Loucy (cell line): Measurements from ENCODE around the gene ARHGEF10L.

Experiments used
- H2AFZ ChIP-seq: fragments of 200-600 bp; sonication (generic); 2 replicates; pipeline ENCODE4 v1.6.0; 2016; ENCODE audit warnings: antibody characterized with exemption, mild to moderate bottlenecking, low read length, moderate library complexity
- H3F3A ChIP-seq: fragments of 200-600 bp; 2 replicates; pipeline ENCODE4 v1.6.0; 2016; ENCODE audit warnings: antibody characterized with exemption, low read depth, mild to moderate bottlenecking
- H3K27me3 ChIP-seq: fragments of 200-600 bp; sonication (generic); 2 replicates; pipeline ENCODE4 v1.6.1; 2014; ENCODE audit warnings: low read length, mild to moderate bottlenecking; ENCODE audit not compliant: insufficient read depth, poor library complexity, severe bottlenecking
- H3K36me3 ChIP-seq: fragments of 200-600 bp; sonication (generic); 2 replicates; pipeline ENCODE4 v1.6.1; 2016; ENCODE audit warnings: low read length; ENCODE audit not compliant: insufficient read depth
- H3K4me1 ChIP-seq: fragments of 200-600 bp; sonication (generic); 2 replicates; pipeline ENCODE4 v1.5.1; 2014; ENCODE audit warnings: low read length, mild to moderate bottlenecking; ENCODE audit not compliant: insufficient read depth, poor library complexity, severe bottlenecking
- H3K4me2 ChIP-seq: fragments of 200-600 bp; sonication (generic); 2 replicates; pipeline ENCODE4 v1.6.0; 2014; ENCODE audit warnings: antibody characterized with exemption, low read length, low read depth, mild to moderate bottlenecking; ENCODE audit not compliant: poor library complexity, severe bottlenecking
- H3K4me3 ChIP-seq: fragments of 200-600 bp; sonication (generic); 2 replicates; pipeline ENCODE4 v1.5.1; 2014; ENCODE audit warnings: low read length, mild to moderate bottlenecking, mixed read lengths; ENCODE audit not compliant: poor library complexity, severe bottlenecking
- H3K79me2 ChIP-seq: fragments of 200-600 bp; sonication (generic); 2 replicates; pipeline ENCODE4 v1.6.1; 2014; ENCODE audit warnings: low read length; ENCODE audit not compliant: insufficient read depth
- H3K9ac ChIP-seq: fragments of 200-600 bp; sonication (generic); 2 replicates; pipeline ENCODE4 v1.6.0; 2014; ENCODE audit warnings: mild to moderate bottlenecking, low read depth, low read length, moderate library complexity; ENCODE audit not compliant: poor library complexity, severe bottlenecking
- H3K9me2 ChIP-seq: fragments of 200-600 bp; sonication (generic); replicated peaks from 2 replicates; pipeline ENCODE4 v1.6.1; 2016; ENCODE audit warnings: low read depth, low read length, mixed read lengths
- H3K9me3 ChIP-seq: fragments of 200-600 bp; sonication (generic); 2 replicates; pipeline ENCODE4 v1.6.1; 2014; ENCODE audit warnings: mild to moderate bottlenecking, antibody characterized with exemption, low read length, low read depth; ENCODE audit not compliant: insufficient read depth
- H4K20me1 ChIP-seq: fragments of 200-600 bp; sonication (generic); 2 replicates; pipeline ENCODE4 v1.6.0; 2014; ENCODE audit warnings: antibody characterized with exemption, low read length, mild to moderate bottlenecking; ENCODE audit not compliant: insufficient read depth, poor library complexity, severe bottlenecking
- CTCF ChIP-seq: fragments of 200-600 bp; sonication (generic); conservative IDR thresholded peaks from 2 replicates; pipeline ENCODE4 v1.5.1; 2014; ENCODE audit warnings: mild to moderate bottlenecking, antibody characterized with exemption, low read length
- EZH2phosphoT487 ChIP-seq: fragments of 200-600 bp; IDR thresholded peaks from 2 replicates; pipeline ENCODE4 v1.6.1; 2018; ENCODE audit warnings: antibody characterized with exemption, mild to moderate bottlenecking, moderate library complexity, borderline replicate concordance

Gene ARHGEF10L

GRCh38 chr1:17665950-17666720 is 126.6 kb downstream of the ARHGEF10L start:
- no peak overlapping the region for H3K4me3 ChIP-seq
- no peaks in the 10 kb centered on the region for H3F3A ChIP-seq
- H3K4me2 ChIP-seq: no peak overlapping the region
- H3K36me3 ChIP-seq: no peaks in the 10 kb centered on the region
- no peaks in the 10 kb centered on the region for H3K9me3 ChIP-seq
- H4K20me1 ChIP-seq: no peaks in the 10 kb centered on the region
- H3K9ac ChIP-seq: no peak overlapping the region
- H3K9me2 ChIP-seq: no peaks in the 10 kb centered on the region
- H3K27me3 ChIP-seq: no peaks in the 10 kb centered on the region
- TF ChIP-seq CTCF: no peak
- no peak for TF ChIP-seq EZH2phosphoT487
- H3K4me1 ChIP-seq: no peaks in the 10 kb centered on the region
- H3K79me2 ChIP-seq: no peaks in the 10 kb centered on the region
- H2AFZ ChIP-seq: no peak overlapping the region

- H3F3A ChIP-seq: no peaks in the 10 kb centered on the region
- H3K27me3 ChIP-seq: no peaks in the 10 kb centered on the region
- no peak overlapping the region for H3K4me3 ChIP-seq
- no peaks in the 10 kb centered on the region for H3K9me3 ChIP-seq
- TF ChIP-seq CTCF (no peak), EZH2phosphoT487 (no peak)
- no peaks in the 10 kb centered on the region for H3K9me2 ChIP-seq
- no peak overlapping the region for H2AFZ ChIP-seq
- no peak overlapping the region for H3K4me2 ChIP-seq
- no peaks in the 10 kb centered on the region for H3K4me1 ChIP-seq
- no peak overlapping the region for H3K9ac ChIP-seq
- H3K79me2 ChIP-seq: no peaks in the 10 kb centered on the region
- H4K20me1 ChIP-seq: no peaks in the 10 kb centered on the region
- no peaks in the 10 kb centered on the region for H3K36me3 ChIP-seq
Observed at GRCh38 chr1:17667641-17668040, 128.1 kb downstream of the ARHGEF10L start.

GRCh38 chr1:17668195-17668594 is 128.7 kb downstream of the ARHGEF10L start:
- H3K9me2 ChIP-seq: no peaks in the 10 kb centered on the region
- H3K27me3 ChIP-seq: no peaks in the 10 kb centered on the region
- H4K20me1 ChIP-seq: no peaks in the 10 kb centered on the region
- no peak overlapping the region for H2AFZ ChIP-seq
- no peaks in the 10 kb centered on the region for H3F3A ChIP-seq
- TF ChIP-seq EZH2phosphoT487 (no peak), CTCF (no peak)
- H3K4me1 ChIP-seq: no peaks in the 10 kb centered on the region
- H3K9me3 ChIP-seq: no peaks in the 10 kb centered on the region
- H3K36me3 ChIP-seq: no peaks in the 10 kb centered on the region
- H3K9ac ChIP-seq: no peak overlapping the region
- H3K4me3 ChIP-seq: no peak overlapping the region
- H3K79me2 ChIP-seq: no peaks in the 10 kb centered on the region
- H3K4me2 ChIP-seq: no peak overlapping the region
